Lower leg skin (tissue), 3 donors: Measurements from ENCODE around the gene DMAC2L.

Experiments
- POLR2A ChIP-seq, 2 donors: fragments of 450-650 bp; IDR thresholded peaks; one replicate each; pipeline ENCODE4 v1.6.1; 2016 to 2017; ENCODE audit warnings: antibody characterized with exemption in 2 of 2, mild to moderate bottlenecking in 1 of 2, moderate library complexity in 1 of 2
- TF ChIP-seq, protein P1 (sequence below), 3 donors: fragments of 450-650 bp; IDR thresholded peaks; one replicate each; pipeline ENCODE4 v1.5.1; 2016; ENCODE audit warnings: antibody characterized with exemption in 3 of 3, mild to moderate bottlenecking in 3 of 3, moderate library complexity in 2 of 3

DNA sequence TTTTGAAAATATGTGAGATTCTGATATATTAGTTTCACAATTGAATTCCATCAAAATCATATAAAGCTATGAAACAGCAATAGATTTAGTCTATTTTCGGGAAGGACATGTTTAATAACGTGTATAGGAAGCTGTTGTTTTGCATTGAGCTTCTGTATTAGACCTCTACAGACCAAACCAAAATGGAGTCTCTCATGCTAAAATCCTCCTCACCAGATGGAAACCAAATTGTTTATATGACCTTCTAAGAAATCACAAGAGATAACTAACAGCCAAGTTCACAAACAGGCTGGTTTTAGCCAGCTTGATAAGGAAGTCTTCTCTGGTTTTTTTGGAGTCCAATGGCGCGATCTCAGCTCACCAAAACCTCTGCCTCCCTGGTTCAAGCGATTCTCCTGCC lies 24.0 kb upstream of the DMAC2L start:
- TF ChIP-seq, protein P1, sequence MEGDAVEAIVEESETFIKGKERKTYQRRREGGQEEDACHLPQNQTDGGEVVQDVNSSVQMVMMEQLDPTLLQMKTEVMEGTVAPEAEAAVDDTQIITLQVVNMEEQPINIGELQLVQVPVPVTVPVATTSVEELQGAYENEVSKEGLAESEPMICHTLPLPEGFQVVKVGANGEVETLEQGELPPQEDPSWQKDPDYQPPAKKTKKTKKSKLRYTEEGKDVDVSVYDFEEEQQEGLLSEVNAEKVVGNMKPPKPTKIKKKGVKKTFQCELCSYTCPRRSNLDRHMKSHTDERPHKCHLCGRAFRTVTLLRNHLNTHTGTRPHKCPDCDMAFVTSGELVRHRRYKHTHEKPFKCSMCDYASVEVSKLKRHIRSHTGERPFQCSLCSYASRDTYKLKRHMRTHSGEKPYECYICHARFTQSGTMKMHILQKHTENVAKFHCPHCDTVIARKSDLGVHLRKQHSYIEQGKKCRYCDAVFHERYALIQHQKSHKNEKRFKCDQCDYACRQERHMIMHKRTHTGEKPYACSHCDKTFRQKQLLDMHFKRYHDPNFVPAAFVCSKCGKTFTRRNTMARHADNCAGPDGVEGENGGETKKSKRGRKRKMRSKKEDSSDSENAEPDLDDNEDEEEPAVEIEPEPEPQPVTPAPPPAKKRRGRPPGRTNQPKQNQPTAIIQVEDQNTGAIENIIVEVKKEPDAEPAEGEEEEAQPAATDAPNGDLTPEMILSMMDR (IDR thresholded peaks at IDR 0.05), result no peak
- no peak for TF ChIP-seq POLR2A (IDR thresholded peaks at IDR 0.05)
